HG03565 (cell line): ENCODE measurements around the gene BRICD5.

Experiments used
- ATAC-seq: cut with Tn5 transposase; IDR thresholded peaks from one replicate; pipeline ENCODE4 v1.9.1; 2021; ENCODE audit warnings: mild to moderate bottlenecking, moderate library complexity; ENCODE audit not compliant: unreplicated experiment

The BRICD5 gene

GRCh38 chr16:2199621-2200139, 11.0 kb downstream of the BRICD5 start:
- no peak for ATAC-seq

- no peak for ATAC-seq
Measured at GRCh38 chr16:2199095-2199494, 11.6 kb downstream of the BRICD5 start.

- no peak for ATAC-seq
Measured at GRCh38 chr16:2198283-2198682, 12.4 kb downstream of the BRICD5 start.

- ATAC-seq = no peak
Measured at GRCh38 chr16:2197765-2198164, 12.9 kb downstream of the BRICD5 start.

GRCh38 chr16:2196981-2197511, 13.6 kb downstream of the BRICD5 start:
- ATAC-seq = no peak

GRCh38 chr16:2196162-2196980, 14.3 kb downstream of the BRICD5 start, which contains the start of gene CASKIN1:
Gene CASKIN1 (minus strand): TSS chr16:2196605. CDS start chr16:2196432, 173 bp downstream.
- no peak for ATAC-seq

GRCh38 chr16:2195322-2196161, 15.1 kb downstream of the BRICD5 start:
- no peak for ATAC-seq

GRCh38 chr16:2194852-2195321, 15.8 kb downstream of the BRICD5 start:
- ATAC-seq = no peak

- no peak for ATAC-seq
Measured at GRCh38 chr16:2194166-2194834, 16.4 kb downstream of the BRICD5 start.

- ATAC-seq = no peak
Measured at GRCh38 chr16:2191446-2191706, 19.3 kb downstream of the BRICD5 start.

GRCh38 chr16:2190659-2191445, 19.8 kb downstream of the BRICD5 start:
- no peak for ATAC-seq

GRCh38 chr16:2190002-2190658, 20.5 kb downstream of the BRICD5 start:
- ATAC-seq = no peak

- no peak for ATAC-seq
Measured at GRCh38 chr16:2189252-2189893, 21.3 kb downstream of the BRICD5 start.

- no peak for ATAC-seq
Measured at GRCh38 chr16:2188395-2188794, 22.3 kb downstream of the BRICD5 start.

GRCh38 chr16:2187212-2187611, 23.5 kb downstream of the BRICD5 start:
- ATAC-seq = no peak

GRCh38 chr16:2186505-2186904, 24.2 kb downstream of the BRICD5 start:
- ATAC-seq = no peak

GRCh38 chr16:2186064-2186463, 24.6 kb downstream of the BRICD5 start:
- ATAC-seq = no peak

GRCh38 chr16:2184962-2185361, 25.7 kb downstream of the BRICD5 start:
- ATAC-seq = no peak

- ATAC-seq = no peak
Measured at GRCh38 chr16:2184346-2184745, 26.3 kb downstream of the BRICD5 start.
